ENCODE data around the gene ICA1L.
"Not testable (repeated sequence)": the region's sequence is repeated elsewhere in the genome, so short reads cannot be mapped to it uniquely, and the experiment has no call there.

Gene ICA1L

GRCh38 chr2:202909394-202910192 is 38.0 kb upstream of the ICA1L start:
- 0 out of 2 replicates have a peak, but pooled peaks cover 2% of the 10 kb centered on the region for H3K9me3 ChIP-seq (ENCODE audit: low read length)
- peak overlapping the region; percentile 98 for H3K4me3 ChIP-seq (ENCODE audit: low read depth, low read length, poor library complexity, severe bottlenecking)
- peaks cover 34% of the 10 kb centered on the region for H3K36me3 ChIP-seq (ENCODE audit: insufficient read depth, low read length)
- H3K27ac ChIP-seq (ENCODE audit: low read depth, low read length, poor library complexity, severe bottlenecking), result no peak overlapping the region
- H3K79me2 ChIP-seq (ENCODE audit: insufficient read depth, low read length), result peaks cover 41% of the 10 kb centered on the region
- peaks cover 39% of the 10 kb centered on the region for H3K4me1 ChIP-seq (ENCODE audit: insufficient read depth, low read length, severe bottlenecking)
- no peak overlapping the region for H3K9ac ChIP-seq (ENCODE audit: low read length)
- no peaks in the 10 kb centered on the region for H3F3A ChIP-seq (ENCODE audit: insufficient read depth, low read length)
- H3K4me2 ChIP-seq (ENCODE audit: low read length), result peak overlapping the region; percentile 95
- no peak overlapping the region for H2AFZ ChIP-seq (ENCODE audit: low read length)
- H3K27me3 ChIP-seq (ENCODE audit: insufficient read depth, low read length), result no peaks in the 10 kb centered on the region
- TF ChIP-seq EZH2 (IDR thresholded peaks at IDR 0.05; ENCODE audit: borderline replicate concordance, low read length), result no peak
- no peak for TF ChIP-seq CTCF (IDR thresholded peaks at IDR 0.05; ENCODE audit: low read length)
- H3K9me2 ChIP-seq (ENCODE audit: low read depth, low read length), result no peaks in the 10 kb centered on the region
- H4K20me1 ChIP-seq (ENCODE audit: insufficient read depth, low read length), result no peaks in the 10 kb centered on the region

- H3K27me3 ChIP-seq (ENCODE audit: insufficient read depth, low read length), result no peaks in the 10 kb centered on the region
- no peaks in the 10 kb centered on the region for H4K20me1 ChIP-seq (ENCODE audit: insufficient read depth, low read length)
- no peak overlapping the region for H2AFZ ChIP-seq (ENCODE audit: low read length)
- H3K27ac ChIP-seq (ENCODE audit: low read depth, low read length, poor library complexity, severe bottlenecking), result no peak overlapping the region
- no peaks in the 10 kb centered on the region for H3K9me2 ChIP-seq (ENCODE audit: low read depth, low read length)
- no peak overlapping the region for H3K9ac ChIP-seq (ENCODE audit: low read length)
- peaks cover 32% of the 10 kb centered on the region for H3K4me1 ChIP-seq (ENCODE audit: insufficient read depth, low read length, severe bottlenecking)
- H3K4me2 ChIP-seq (ENCODE audit: low read length), result no peak overlapping the region
- H3K79me2 ChIP-seq (ENCODE audit: insufficient read depth, low read length), result peaks cover 45% of the 10 kb centered on the region
- no peaks in the 10 kb centered on the region for H3F3A ChIP-seq (ENCODE audit: insufficient read depth, low read length)
- H3K4me3 ChIP-seq (ENCODE audit: low read depth, low read length, poor library complexity, severe bottlenecking), result no peak overlapping the region
- TF ChIP-seq EZH2 (IDR thresholded peaks at IDR 0.05; ENCODE audit: borderline replicate concordance, low read length) (no peak), CTCF (IDR thresholded peaks at IDR 0.05; ENCODE audit: low read length) (no peak)
- H3K36me3 ChIP-seq (ENCODE audit: insufficient read depth, low read length), result peaks cover 38% of the 10 kb centered on the region
- H3K9me3 ChIP-seq (ENCODE audit: low read length), result 0 out of 2 replicates have a peak, but pooled peaks cover 3% of the 10 kb centered on the region
Measured at GRCh38 chr2:202908186-202908585, 36.6 kb upstream of the ICA1L start.

GRCh38 chr2:202905507-202905906 is 33.9 kb upstream of the ICA1L start:
- not testable (repeated sequence) for H3K27ac ChIP-seq (ENCODE audit: low read depth, low read length, poor library complexity, severe bottlenecking); H3K27me3 ChIP-seq (ENCODE audit: insufficient read depth, low read length); H3K9me2 ChIP-seq (ENCODE audit: low read depth, low read length); H4K20me1 ChIP-seq (ENCODE audit: insufficient read depth, low read length); H3K9me3 ChIP-seq (ENCODE audit: low read length); H3F3A ChIP-seq (ENCODE audit: insufficient read depth, low read length); H3K4me2 ChIP-seq (ENCODE audit: low read length); H3K4me3 ChIP-seq (ENCODE audit: low read depth, low read length, poor library complexity, severe bottlenecking); H3K9ac ChIP-seq (ENCODE audit: low read length); H2AFZ ChIP-seq (ENCODE audit: low read length)
- Histone ChIP-seq H3K79me2 (ENCODE audit: insufficient read depth, low read length) (peaks cover 36% of the 10 kb centered on the region), H3K4me1 (ENCODE audit: insufficient read depth, low read length, severe bottlenecking) (peaks cover 26% of the 10 kb centered on the region), H3K36me3 (ENCODE audit: insufficient read depth, low read length) (peaks cover 51% of the 10 kb centered on the region)

- no peaks in the 10 kb centered on the region for H4K20me1 ChIP-seq (ENCODE audit: insufficient read depth, low read length)
- no peaks in the 10 kb centered on the region for H3K9me3 ChIP-seq (ENCODE audit: low read length)
- TF ChIP-seq EZH2 (IDR thresholded peaks at IDR 0.05; ENCODE audit: borderline replicate concordance, low read length), result no peak
- no peak for TF ChIP-seq CTCF (IDR thresholded peaks at IDR 0.05; ENCODE audit: low read length)
- no peak overlapping the region for H3K4me2 ChIP-seq (ENCODE audit: low read length)
- H3K4me1 ChIP-seq (ENCODE audit: insufficient read depth, low read length, severe bottlenecking), result no peaks in the 10 kb centered on the region
- no peaks in the 10 kb centered on the region for H3K27me3 ChIP-seq (ENCODE audit: insufficient read depth, low read length)
- H2AFZ ChIP-seq (ENCODE audit: low read length), result no peak overlapping the region
- H3K9me2 ChIP-seq (ENCODE audit: low read depth, low read length), result no peaks in the 10 kb centered on the region
- no peak overlapping the region for H3K27ac ChIP-seq (ENCODE audit: low read depth, low read length, poor library complexity, severe bottlenecking)
- no peaks in the 10 kb centered on the region for H3F3A ChIP-seq (ENCODE audit: insufficient read depth, low read length)
- H3K79me2 ChIP-seq (ENCODE audit: insufficient read depth, low read length), result no peaks in the 10 kb centered on the region
- H3K9ac ChIP-seq (ENCODE audit: low read length), result no peak overlapping the region
- no peak overlapping the region for H3K4me3 ChIP-seq (ENCODE audit: low read depth, low read length, poor library complexity, severe bottlenecking)
- H3K36me3 ChIP-seq (ENCODE audit: insufficient read depth, low read length), result peaks cover 78% of the 10 kb centered on the region
Measured at GRCh38 chr2:202885190-202885589, 13.6 kb upstream of the ICA1L start.
